T-helper 1 cell treated with Interleukin-12 subunit alpha and Interleukin-12 subunit beta and Interleukin-4 antibody, amounts not matched to agents 30 ng/mL and 1 ng/mL, for 36 hours (primary cell): ENCODE measurements around the gene PLAC8. TPM values are rescaled to one million over a fixed set of nuclear protein-coding genes. Genes with fewer than 3 reads are reported as not detected.

Experiments
- intact Hi-C: fragments of 100-400 bp; cut with micrococcal nuclease; formaldehyde crosslinking; loops from one replicate; pipeline ENCODE4 v1.15.1; 2024
- total RNA-seq: library from RNA; stranded (reverse); gene quantifications from 2 replicates; pipeline ENCODE4 v1.2.3, GENCODE V29; 2022

The PLAC8 gene
- total RNA-seq, 1 donor from 2014 or later = 200 TPM

DNA sequence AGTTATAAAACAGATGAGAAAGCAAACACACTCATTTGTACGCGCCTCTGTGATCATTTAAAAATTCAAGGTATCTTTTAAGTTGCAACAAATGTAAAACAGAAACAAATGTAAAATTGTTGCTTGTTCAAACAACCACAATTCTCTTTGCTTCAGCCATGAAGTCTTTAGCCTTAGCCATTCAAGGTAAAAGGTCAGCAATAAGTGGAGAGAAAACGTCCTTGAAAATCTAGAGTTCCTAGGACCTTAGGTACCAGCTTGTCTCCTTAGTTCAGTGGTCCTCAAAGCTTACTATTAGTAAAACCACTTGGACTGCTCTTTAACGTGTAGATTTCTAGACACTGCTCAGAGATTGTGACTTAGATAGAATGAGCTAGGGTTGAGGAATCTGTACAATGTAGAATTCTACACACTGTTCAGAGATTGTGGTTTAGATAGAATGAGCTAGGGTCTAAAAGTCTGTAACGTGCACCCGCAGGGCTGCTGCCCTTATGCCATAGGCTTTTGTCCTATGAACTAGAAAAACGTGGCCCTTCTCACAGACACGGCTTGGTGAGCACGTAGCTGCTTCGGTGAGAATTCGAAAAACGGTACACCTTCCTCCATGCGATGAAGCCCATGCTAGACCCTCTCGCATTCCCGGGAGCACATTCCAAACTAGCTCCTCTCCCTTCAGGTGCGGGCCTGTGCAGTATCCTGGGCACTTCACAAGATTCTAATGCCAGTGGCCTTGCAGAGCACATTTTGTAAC is 1.7 kb downstream of the PLAC8 start:
- intact Hi-C loops = loop anchor here (5.0 to 10.0 kb wide), 4 partner anchors 372 to 1618 kb away; partner anchors contain the start of genes ABRAXAS1 and HNRNPD

DNA sequence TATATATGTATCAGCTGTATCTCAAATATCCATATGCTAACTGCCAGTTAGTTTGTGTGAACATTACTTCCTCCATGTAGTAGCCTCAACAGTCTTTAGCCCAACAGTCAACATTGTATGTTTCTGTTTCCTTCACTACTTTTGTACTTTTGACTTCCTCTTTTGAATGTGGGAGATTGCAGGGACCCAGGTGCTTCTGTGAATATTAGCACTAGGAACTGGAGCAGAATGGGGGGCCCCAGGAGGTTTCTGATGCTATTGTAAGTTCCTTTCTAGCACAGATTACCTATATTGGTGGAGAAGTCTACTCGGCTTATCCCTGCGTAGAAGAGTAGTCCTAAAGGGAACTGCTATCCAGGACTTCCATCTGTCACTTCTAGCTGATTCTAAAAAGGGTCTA is 2.3 kb downstream of the PLAC8 start:
- intact Hi-C loops = loop anchor here (5.0 to 10.0 kb wide), 4 partner anchors 373 to 1617 kb away; partner anchors contain the start of genes ABRAXAS1 and HNRNPD

DNA sequence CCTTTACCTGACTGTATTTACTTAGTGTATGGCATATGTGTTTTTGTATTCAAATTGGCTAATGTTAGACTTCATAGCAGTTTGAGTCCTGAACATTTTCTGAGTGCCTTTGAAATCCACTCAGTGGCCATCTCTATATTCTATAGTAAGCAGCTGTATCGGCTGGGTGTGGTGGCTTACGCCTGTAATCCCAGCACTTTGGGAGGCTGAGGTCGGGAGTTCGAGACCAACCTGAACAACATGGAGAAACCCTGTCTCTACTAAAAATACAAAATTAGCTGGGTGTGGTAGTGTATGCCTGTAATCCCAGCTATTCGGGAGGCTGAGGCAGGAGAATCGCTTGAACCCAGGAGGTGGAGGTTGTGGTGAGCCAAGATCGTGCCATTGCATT is 2.8 kb downstream of the PLAC8 start:
- intact Hi-C loops = loop anchor here (5.0 to 10.0 kb wide), 4 partner anchors 373 to 1617 kb away; partner anchors contain the start of genes ABRAXAS1 and HNRNPD

DNA sequence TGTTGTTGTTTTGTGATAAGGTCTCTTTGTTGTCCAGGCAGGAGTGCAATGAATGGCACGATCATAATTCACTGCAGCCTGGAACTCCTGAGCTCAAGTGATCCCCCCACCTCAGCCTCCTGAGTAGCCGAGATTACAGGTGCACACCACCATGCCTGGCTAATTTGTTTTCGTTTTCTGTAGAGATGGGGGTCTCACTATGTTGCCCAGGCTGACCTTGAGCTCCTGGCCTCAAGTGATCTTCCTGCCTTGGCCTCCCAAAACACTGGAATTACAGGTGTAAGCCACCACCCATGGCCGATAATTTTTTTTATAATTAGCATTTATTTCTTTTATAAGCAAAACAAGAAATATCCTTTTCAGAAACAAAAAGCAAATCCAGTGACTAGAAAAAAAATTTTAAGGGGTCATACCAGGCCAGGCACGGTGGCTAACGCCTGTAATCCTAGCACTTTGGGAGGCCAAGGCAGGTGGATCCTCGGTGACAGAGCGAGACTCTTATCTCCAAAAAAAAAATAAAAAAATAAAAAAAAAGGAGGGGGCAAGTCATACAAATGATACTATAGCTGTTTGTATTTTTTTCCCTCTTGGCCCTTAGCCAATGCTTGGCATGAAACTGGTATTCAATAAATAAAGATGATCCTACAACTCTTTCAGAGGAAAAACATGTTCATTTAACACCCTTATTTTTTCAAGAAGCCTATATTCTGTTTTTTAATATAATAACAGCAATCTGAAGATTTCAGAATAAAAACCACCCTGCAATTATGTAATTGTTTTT is 3.4 kb downstream of the PLAC8 start:
- intact Hi-C loops = loop anchor here (1.0 to 10.0 kb wide), 17 partner anchors 27 to 1616 kb away; partner anchors contain the start of genes ABRAXAS1, COPS4, COQ2 and HELQ

DNA sequence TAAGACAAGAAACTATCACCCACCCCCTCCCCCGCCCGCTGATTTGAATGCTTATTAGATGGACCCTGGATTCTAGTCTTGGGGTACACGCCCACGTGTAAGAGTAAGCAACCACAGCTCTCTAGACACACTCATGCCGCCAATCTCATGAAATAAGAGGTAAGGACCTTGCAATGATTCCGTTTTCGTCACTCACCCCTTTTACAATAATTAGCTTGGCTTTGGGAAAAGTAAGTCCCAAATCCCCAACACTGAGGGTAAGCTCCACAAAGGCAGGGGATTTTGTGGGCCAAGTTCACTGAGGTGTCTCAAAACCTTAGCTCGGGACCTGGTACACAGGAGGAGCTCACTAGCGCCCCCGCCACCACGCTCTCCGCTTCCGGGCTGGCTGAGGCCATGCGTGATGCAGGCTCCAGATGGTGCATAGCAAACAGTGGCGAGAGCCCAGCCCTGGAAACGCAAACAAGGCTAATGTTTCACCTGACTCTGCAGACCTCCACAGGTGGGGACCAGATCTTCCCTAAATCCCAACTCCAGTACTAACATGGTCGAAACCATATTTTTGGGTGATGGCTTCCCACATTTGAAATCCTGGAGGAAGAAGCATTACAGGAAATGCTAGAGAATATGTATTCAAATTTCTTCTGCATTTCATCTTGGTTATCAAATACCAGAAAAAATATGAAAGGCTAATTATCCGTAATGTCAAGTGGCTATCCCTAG is 4.1 kb downstream of the PLAC8 start:
- intact Hi-C loops = loop anchor here (1.0 to 10.0 kb wide), 17 partner anchors 26 to 1616 kb away; partner anchors contain the start of genes ABRAXAS1, COPS4, COQ2 and HELQ

DNA sequence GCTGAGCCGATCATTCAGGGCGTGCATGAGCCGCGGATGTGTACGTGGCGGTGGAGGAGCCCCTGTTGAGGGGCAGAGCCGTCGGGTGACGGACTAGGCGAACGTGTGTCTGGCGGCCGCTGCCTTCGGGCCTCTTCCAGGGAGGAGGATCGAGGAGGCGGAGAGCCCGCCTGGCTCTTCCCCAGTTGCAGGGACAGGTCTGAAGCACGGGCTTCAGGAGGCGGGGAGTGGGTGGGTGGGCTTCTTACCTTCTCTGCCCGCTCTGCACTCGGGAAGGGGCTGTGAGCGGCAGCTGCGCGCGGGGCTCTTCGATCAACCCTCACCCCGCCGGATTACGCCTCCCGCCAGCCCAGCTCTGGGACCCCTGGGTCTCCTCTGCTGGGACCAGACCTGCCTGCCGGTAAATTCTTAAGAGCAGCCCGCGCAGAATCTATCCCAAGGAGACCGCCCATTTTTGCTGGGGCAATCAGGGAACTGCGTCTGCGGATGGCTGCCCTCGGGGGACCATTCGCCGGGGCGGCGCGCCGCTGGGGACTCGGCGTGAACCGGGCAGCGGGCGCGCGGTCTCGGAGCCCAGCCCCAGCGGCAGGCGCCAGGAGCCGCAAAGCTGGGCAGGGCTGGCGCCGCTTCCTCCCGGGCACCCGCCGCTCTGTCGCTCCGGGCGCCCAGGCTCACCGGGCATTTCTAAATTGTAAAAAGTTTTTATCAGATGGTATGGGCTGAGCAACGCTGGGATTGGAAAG is 4.9 kb downstream of the PLAC8 start:
- intact Hi-C loops = loop anchor here (1.0 to 10.0 kb wide), 17 partner anchors 25 to 1615 kb away; partner anchors contain the start of genes ABRAXAS1, COPS4, COQ2 and HELQ

DNA sequence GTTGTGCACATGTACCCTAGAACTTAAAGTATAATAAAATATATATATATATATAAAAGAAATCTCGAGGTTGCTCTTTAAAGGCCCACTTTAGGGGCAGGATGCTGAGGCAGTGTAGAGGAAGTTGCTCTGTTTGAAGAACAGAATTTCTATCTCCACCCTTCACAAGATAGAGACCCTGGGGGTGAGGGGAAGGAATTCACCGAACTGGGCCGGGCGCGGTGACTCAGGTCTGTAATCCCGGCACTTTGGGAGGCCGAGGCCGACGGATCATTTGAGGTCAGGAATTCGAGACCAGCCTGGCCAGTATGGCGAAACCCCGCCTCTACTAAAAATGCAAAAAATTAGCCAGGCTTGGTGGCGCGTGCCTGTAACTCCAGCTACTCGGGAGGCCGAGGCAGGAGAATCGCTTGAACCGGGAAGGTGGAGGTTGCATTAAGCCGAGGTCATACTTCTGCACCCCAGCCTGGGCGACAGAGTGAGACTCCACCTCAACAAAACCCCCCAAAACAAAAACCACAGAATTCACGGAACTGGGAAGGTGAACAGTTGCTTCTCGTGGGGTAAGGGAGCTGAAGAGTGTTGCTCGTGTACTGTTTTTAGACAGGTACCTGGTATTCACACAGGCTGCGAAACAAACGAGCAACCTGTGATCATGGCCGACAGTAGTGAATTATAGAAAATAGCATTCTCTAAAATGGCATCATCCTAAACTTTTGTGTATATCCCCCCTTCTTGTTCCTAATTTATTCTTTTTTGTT is 6.2 kb downstream of the PLAC8 start:
- intact Hi-C loops = no loop called here

DNA sequence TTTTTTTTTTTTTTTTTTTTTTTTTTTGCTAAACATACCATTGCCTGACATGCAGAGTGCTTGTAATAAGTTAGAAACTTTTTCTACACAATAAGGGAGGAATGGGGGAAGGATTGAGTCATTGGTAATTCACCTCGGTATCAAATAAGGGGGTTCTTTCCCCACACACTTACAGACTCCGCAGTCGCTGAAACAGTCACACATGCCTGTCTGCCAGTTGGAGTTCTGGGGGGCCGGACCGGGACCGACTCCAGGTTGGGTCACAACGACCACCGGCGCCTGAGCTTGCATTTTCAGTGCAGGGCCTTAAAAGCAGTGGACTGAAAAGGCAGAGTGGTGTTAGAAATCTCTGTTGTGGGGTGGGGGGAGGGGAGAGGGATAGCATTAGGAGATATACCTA is 6.9 kb downstream of the PLAC8 start:
- intact Hi-C loops = no loop called here

DNA sequence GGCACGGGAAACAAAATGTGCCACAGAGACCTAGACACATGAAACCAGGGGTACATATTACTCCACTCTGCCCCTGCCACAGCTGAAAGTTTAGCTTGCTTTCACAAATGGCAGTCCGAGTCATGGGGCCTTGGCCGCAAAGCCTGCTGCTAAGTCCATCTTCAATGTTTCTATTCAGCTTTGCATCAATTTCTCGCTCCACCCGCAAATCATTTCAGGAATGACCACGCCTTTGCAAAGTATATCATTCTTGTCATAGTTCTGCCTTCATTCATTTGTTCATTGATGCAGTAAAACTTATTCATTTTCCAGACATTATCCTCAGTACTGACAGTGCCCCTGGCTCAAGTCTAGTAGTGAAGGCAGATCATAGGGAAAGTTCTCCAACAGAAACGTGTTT is 9.5 kb downstream of the PLAC8 start:
- intact Hi-C loops = no loop called here

DNA sequence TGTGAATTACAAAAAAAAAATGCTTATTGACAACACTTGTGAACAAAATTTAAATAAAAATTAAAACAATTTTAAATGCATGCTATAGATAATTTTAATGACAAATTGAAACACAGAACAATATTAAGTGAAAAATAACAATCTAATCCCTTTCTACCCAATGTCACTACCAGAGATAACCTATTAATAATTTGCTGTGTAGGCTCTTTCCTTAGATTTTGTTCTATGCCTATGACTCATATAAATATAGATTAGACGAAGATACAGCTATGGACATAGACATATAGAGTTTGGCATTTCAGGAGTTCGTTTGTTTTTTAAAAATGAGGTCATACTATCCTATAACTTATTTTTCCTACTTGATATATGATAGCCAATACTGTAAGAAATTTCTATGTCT is 18.1 kb downstream of the PLAC8 start:
- intact Hi-C loops = no loop called here

DNA sequence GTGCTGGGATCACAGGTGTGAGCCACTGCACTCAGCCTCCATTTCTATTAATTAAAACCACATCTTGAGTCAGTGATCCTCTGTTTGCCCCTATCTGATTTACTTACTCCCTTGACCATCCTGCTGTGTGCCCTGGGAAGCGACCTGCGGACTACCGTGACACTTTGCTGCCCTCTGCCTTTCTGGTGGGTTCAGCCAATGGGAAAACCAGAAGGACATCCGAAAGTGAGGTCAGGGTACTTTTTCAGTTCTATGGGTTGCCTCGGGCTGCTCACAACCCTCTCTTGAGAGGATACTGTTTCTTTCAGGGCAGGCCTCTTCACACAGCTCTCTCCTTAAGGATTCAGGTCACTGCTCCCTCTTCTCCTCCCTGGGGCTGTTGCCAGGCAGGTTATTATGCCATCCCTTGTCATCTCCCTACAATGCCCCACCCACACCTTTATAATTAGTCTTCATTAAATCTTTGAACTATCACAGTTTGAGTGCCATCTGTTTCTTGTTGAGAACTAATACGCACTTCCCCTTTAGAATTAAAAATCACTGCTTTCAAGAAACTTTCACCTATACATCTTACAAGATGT is 21.4 kb downstream of the PLAC8 start:
- intact Hi-C loops = no loop called here

DNA sequence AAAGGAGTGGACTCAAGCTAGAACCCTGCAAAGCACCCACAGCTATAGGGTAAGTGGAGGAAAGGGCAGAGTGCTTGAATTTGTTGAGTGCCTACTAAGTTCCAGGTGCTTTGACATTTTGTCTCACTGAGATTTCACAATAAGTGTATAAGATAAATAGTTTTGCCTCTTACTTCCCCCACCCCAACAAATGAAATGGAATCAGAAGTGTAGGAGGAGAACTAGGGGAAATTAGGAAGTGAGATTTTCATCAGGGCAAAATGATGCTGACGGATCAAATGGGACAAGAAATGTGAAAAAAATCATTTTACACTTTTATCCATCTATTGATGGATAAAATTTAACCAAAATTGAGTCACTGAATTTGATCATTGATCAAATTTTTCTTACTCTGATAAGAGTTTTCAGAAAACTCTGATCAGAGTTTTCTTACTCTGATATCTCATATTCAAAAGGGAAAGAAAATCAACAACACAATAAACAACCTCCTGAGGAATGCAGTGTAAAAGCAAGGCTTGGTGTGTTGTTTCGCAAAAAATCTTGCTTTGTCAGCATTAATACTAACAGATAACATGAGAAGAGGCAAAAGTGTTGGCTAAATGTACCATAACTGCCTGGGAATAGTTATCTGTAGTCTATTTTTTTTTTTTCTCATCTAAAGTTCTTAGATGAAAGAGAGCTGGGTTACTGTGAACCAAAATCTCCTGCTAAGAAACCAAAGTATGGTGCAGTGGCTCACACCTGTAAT is 24.9 kb downstream of the PLAC8 start:
- intact Hi-C loops = no loop called here

DNA sequence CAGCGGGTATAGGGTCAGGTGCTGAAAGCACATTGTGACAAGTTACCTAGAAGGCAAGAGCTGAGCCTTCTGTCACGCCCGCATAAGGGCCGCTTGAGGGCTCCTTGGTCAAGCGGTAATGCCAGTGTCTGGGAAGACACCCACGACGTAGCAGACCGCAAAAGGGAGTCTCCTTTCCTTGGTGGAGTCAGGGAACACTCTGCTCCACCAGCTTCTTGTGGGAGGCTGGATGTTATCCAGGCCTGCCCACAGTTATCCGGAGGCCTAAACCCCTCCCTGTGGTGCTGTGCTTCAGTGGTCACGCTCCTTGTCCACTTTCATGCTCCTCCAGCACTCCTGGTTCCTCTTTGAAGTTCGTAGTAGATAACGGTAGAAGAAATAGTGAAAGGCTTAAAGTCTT is 29.6 kb downstream of the PLAC8 start:
- intact Hi-C loops = loop anchor here (1.0 kb wide), 5 partner anchors 11 to 197 kb away; no protein-coding TSS in a partner anchor

DNA sequence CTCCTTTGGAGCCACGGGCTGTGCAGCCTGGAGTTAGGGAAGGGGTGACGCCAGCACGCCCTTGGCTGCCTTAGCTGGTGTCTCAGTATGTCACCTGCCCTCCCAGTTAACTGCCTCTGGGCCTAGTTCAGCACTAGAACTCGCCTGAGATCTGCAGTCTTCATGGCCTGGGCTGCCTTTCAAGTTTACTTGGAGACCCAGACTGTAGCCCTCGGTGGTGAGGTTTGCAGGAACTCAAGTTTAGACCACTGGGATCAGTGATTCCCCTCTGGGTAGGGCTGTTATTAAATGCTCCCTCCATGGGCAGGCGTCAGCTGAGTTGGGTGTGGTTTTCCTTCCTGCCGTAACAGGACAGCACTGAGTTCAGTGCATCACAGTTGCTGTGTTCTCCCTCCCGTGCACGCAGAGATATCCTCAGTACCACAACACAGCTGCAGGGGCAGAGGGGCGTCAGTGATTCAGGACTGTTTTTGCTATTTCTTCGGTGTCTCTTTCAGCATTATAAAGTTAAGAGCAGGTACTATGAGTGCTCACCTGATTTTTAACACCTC is 30.5 kb downstream of the PLAC8 start:
- intact Hi-C loops = loop anchor here (1.0 kb wide), 5 partner anchors 10 to 198 kb away; no protein-coding TSS in a partner anchor

DNA sequence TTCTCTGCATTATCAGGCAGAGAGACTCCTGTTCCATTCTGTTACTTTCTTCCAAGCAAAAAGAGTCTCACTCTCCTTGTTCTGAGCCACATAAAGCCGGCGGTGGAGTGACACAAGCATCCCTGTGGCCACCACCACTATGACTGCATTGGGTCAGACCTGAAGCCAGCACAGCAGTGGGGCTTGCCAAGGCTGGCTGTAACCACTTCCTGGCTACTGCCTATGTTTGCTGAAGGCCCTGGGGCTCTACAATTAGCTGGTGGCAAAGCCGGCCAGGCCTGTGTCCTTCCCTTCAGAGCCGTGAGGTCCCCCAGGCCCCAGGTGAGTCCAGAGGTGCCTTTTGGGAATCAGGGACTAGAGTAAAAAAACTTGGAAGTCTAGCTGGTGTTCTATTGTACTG is 31.8 kb downstream of the PLAC8 start:
- intact Hi-C loops = no loop called here

DNA sequence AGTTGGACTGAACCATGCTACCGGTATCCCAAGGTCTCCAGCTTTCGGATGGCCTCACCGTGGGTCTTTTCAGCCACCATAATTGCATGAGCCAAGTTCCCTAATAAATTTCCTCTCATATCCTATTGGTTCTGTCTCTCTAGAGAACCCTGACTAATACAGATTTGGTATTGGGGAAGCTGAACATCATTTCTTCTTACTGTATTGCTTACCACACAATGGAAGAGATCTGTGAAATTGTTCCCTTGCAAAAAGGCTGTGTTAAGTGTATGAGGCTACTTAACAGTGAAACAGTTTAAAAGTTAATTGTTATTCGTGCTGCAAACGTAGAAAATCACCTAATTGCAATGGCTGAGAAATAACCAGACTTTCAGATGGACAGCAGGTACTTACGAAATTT is 34.0 kb downstream of the PLAC8 start:
- intact Hi-C loops = no loop called here

DNA sequence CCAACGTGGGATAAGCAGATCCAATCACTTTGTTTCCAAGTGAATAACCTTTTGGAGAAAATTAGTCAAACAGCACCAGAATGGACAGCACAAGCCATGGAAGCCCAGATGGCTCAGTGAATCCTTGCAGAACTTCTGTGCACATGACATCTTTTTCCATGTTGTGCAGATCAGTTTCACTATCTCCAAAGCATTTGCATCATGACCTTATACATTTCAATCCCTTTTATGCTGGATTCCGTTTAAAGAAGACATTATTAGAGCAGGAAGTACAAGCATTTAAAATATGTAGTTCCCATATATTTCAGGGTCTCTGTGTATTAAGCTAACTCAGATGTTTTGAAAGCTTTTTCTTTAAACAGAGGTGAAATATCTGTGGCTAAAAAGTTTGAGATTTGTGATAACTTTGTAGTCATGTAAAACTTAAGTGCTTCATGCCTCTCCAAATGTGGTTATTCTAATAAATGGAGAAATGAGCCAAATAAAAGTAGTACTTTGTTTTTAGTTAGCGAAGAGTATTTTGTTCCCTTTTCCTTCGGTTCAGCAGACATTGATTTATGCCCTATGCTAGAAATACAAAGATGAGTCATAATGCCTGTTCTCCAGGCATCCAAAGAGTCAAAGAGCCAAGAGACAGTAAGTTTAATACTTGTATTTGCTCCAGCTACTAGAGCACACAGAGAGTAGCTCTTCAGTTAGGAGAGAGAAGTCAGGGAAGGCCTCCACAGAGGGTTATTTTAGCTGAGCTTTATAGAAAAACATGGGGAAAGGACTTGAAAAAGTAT is 39.0 kb downstream of the PLAC8 start:
- intact Hi-C loops = no loop called here

DNA sequence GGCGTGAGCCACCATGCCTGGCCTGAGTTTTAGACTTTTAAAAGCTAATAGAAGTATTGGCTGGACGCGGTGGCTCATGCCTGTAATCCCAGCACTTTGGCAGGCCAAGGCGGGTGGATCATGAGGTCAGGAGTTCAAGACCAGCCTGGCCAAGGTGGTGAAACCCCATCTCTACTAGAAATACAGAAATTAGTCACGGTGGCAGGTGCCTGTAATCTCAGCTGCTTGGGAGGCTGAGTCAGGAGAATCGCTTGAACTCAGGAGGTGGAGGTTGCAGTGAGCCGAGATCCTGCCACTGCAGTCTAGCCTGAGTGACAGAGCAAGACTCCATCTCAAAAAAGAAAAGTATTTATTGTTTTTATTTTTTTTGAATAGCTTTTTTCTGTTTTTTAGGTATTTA is 39.7 kb downstream of the PLAC8 start:
- intact Hi-C loops = loop anchor here (1.0 kb wide), 16 partner anchors 10 to 382 kb away; partner anchors contain the start of genes COPS4, MRPS18C and THAP9
